Sigmoid colon (tissue), 7 donors: Measurements from ENCODE around the gene DIP2B. TPM values are rescaled to one million over a fixed set of nuclear protein-coding genes. Genes with fewer than 3 reads are reported as not detected.

Source experiments
- DNase-seq: peaks from one replicate; pipeline ENCODE4 v3.0.0-alpha.2; 2019
- H3K27ac ChIP-seq, 4 donors: fragments of 200-600 bp; sonication (generic); one replicate each; pipeline ENCODE4 v1.5.1; 2016 to 2019; ENCODE audit warnings: mild to moderate bottlenecking in 1 of 4
- H3K27me3 ChIP-seq, 3 donors: fragments of 200-600 bp; sonication (generic); one replicate each; pipeline ENCODE4 v1.5.1; 2019; ENCODE audit warnings: mild to moderate bottlenecking in 1 of 3
- H3K36me3 ChIP-seq, 4 donors: fragments of 200-600 bp; sonication (generic); one replicate each; pipeline ENCODE4 v1.5.1; 2016 to 2019
- H3K4me1 ChIP-seq, 4 donors: fragments of 200-600 bp; sonication (generic); one replicate each; pipeline ENCODE4 v1.5.1; 2017 to 2019
- H3K4me3 ChIP-seq, 4 donors: fragments of 200-600 bp; sonication (generic); one replicate each; pipeline ENCODE4 v1.5.1; 2017 to 2019; ENCODE audit warnings: mild to moderate bottlenecking in 2 of 4, moderate library complexity in 1 of 4
- H3K9me3 ChIP-seq, 4 donors: fragments of 200-600 bp in 3 of 4; sonication (generic) in 3 of 4; one replicate each; pipeline versions ENCODE4 v1.5.1 to v1.6.1; 2013 to 2019
- EP300 ChIP-seq, 4 donors: sonication (generic); formaldehyde crosslinking; IDR thresholded peaks; one replicate each; pipeline ENCODE4 v1.6.1; 2017; ENCODE audit warnings: antibody characterized with exemption in 4 of 4
- POLR2A ChIP-seq, 2 donors: fragments of 450-650 bp; IDR thresholded peaks; one replicate each; pipeline ENCODE4 v1.6.1; 2016; ENCODE audit warnings: antibody characterized with exemption in 2 of 2, mild to moderate bottlenecking in 2 of 2, moderate library complexity in 2 of 2
- POLR2AphosphoS5 ChIP-seq, 4 donors: sonication (generic); formaldehyde crosslinking; IDR thresholded peaks; one replicate each; pipeline ENCODE4 v1.6.1; 2017; ENCODE audit warnings: antibody characterized with exemption in 4 of 4
- WGBS, 2 donors: extraction: QIAGEN DNeasy Blood & Tissue Kit; methylation state at CpG; one replicate each; pipeline ENCODE4 v1.1.7; 2013; 5-methylcytosine and 5-hydroxymethylcytosine counted together
- intact Hi-C: fragments of 100-400 bp; cut with DNase I; formaldehyde crosslinking; loops from one replicate; pipeline ENCODE4 v1.15.1; 2023
- polyA plus RNA-seq, 3 donors: library from polyadenylated mRNA; stranded (reverse); fragments of 200-250 nt; gene quantifications; one replicate each; pipeline ENCODE4 v1.2.3, GENCODE V29; 2013
- total RNA-seq, 4 donors: library from RNA; depleted of rRNA; stranded (reverse); fragments of >200 nt; gene quantifications; one replicate each; pipeline ENCODE4 v1.1.0, GENCODE V29; 2016
- TF ChIP-seq, protein P1 (sequence below), 4 experiments: fragments of 450-650 bp in 3 of 4; fragments of 200-600 bp in 1 of 4; IDR thresholded peaks; one replicate each; pipeline ENCODE4 v1.5.1; 2016 to 2019; ENCODE audit warnings: antibody characterized with exemption in 4 of 4, mild to moderate bottlenecking in 3 of 4, moderate library complexity in 2 of 4
- donor health status: healthy with polysubstance abuse.
- donor health status: Bipolar disorder and iron deficiency.
- donor health status: healthy.

Gene DIP2B
- total RNA-seq (10 to 100 TPM; 16.4 to 28.0 (median 22.0) TPM), polyA plus RNA-seq (10 to 100 TPM in 1 of 3 donors, 1 to 10 TPM in 2; 7.2 to 13.1 (median 9.0) TPM)

DNA sequence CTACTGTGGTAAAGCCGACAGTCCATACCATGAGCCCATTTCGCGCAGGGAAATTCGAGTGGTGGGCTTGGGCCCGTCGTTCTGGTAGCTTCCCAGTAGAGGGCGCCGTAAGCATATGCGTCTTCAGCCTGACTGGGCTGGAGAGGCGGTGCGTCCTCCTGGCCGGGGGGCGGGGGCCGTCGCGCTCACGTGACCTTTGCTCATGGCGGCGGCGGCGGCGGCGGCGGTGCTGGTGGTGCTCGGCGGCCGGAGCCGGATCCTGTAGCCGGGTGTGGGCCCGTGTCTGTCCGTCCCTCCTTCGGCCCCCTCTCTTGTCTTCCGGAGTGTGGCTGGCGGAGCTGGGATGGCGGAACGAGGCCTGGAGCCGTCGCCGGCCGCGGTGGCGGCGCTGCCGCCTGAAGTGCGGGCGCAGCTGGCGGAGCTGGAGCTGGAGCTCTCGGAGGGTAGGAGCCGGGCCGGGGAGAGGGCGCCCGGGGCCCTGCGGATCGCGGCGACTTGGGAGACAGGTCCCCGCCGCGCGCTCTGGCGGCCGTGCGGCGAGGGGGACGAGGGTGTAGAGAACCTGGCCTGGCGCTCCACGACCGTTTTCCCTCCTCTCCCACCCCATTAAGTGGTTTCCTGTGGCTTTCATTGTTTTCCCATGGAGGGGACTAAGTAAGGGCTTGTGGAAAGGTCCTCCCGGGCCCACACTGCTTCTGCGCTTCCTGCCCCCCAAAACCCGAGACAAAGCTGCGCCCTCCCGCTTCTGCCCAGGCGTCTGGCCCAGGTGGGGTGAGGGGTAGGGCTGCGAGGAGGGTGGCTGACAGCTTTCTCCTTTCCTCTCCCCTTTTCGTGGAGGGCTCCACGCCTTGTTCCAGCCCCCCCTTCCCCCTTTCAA is at the start of gene DIP2B:
Gene DIP2B (plus strand): TSS at position 188 of the 877 bp plus-strand sequence. CDS start 156 bp downstream, at position 344.
- intact Hi-C loops: loop anchor here (1.0 to 10.0 kb wide), 4 partner anchors 70 to 230 kb away; no protein-coding TSS in a partner anchor
- WGBS, 2 donors: 1% methylated on average over 77 of the region's 77 CpGs
- H3K27me3 ChIP-seq: no peaks in the 10 kb centered on the region
- no peaks in the 10 kb centered on the region for H3K9me3 ChIP-seq
- H3K4me1 ChIP-seq: peaks cover 0 to 41% (median 32%) of the 10 kb centered on the region in 4 donors
- H3K27ac ChIP-seq: peak within 1 kb of the TSS; percentile 92 to 98 (median 97)
- peak within 1 kb of the TSS; percentile 69 to 93 (median 92) for H3K4me3 ChIP-seq
- peak in 3 of 4 donors; percentile 44 to 73 (median 72) for TF ChIP-seq POLR2AphosphoS5 (IDR thresholded peaks at IDR 0.05)
- TF ChIP-seq POLR2A (IDR thresholded peaks at IDR 0.05): no peak
- TF ChIP-seq, protein P1, sequence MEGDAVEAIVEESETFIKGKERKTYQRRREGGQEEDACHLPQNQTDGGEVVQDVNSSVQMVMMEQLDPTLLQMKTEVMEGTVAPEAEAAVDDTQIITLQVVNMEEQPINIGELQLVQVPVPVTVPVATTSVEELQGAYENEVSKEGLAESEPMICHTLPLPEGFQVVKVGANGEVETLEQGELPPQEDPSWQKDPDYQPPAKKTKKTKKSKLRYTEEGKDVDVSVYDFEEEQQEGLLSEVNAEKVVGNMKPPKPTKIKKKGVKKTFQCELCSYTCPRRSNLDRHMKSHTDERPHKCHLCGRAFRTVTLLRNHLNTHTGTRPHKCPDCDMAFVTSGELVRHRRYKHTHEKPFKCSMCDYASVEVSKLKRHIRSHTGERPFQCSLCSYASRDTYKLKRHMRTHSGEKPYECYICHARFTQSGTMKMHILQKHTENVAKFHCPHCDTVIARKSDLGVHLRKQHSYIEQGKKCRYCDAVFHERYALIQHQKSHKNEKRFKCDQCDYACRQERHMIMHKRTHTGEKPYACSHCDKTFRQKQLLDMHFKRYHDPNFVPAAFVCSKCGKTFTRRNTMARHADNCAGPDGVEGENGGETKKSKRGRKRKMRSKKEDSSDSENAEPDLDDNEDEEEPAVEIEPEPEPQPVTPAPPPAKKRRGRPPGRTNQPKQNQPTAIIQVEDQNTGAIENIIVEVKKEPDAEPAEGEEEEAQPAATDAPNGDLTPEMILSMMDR (IDR thresholded peaks at IDR 0.05): peak; percentile 72 to 97 (median 93)
- TF ChIP-seq EP300 (IDR thresholded peaks at IDR 0.05): no peak
- peak; percentile 98 for DNase-seq
- H3K36me3 ChIP-seq: no peaks in the 10 kb centered on the region

GRCh38 chr12:50458606-50459005 is 46.2 kb upstream of the DIP2B start:
- peaks cover 0 to 57% (median 8%) of the 10 kb centered on the region in 4 donors for H3K36me3 ChIP-seq
- no peaks in the 10 kb centered on the region for H3K9me3 ChIP-seq
- TF ChIP-seq, protein P1 (IDR thresholded peaks at IDR 0.05): no peak
- TF ChIP-seq POLR2A (IDR thresholded peaks at IDR 0.05): no peak
- H3K4me1 ChIP-seq: no peaks in the 10 kb centered on the region
- no peaks in the 10 kb centered on the region for H3K27me3 ChIP-seq
- H3K4me3 ChIP-seq: no peak overlapping the region
- DNase-seq: no peak
- intact Hi-C loops: no loop called here
- H3K27ac ChIP-seq: no peak overlapping the region

GRCh38 chr12:50467439-50467838 is 37.3 kb upstream of the DIP2B start:
- H3K27ac ChIP-seq: no peak overlapping the region
- TF ChIP-seq, protein P1 (IDR thresholded peaks at IDR 0.05): no peak
- TF ChIP-seq POLR2AphosphoS5 (IDR thresholded peaks at IDR 0.05) (no peak), EP300 (IDR thresholded peaks at IDR 0.05) (no peak), POLR2A (IDR thresholded peaks at IDR 0.05) (no peak)
- no peaks in the 10 kb centered on the region for H3K27me3 ChIP-seq
- intact Hi-C loops: no loop called here
- H3K4me1 ChIP-seq: no peaks in the 10 kb centered on the region
- peaks cover 7 to 94% (median 24%) of the 10 kb centered on the region in 4 donors for H3K36me3 ChIP-seq
- H3K9me3 ChIP-seq: no peaks in the 10 kb centered on the region
- H3K4me3 ChIP-seq: no peak overlapping the region
- WGBS, 2 donors: 95% methylated on average over 3 of the region's 3 CpGs
- no peak for DNase-seq

- no peak for DNase-seq
- no peaks in the 10 kb centered on the region for H3K4me1 ChIP-seq
- no peak overlapping the region for H3K4me3 ChIP-seq
- no peak for TF ChIP-seq EP300 (IDR thresholded peaks at IDR 0.05)
- TF ChIP-seq, protein P1 (IDR thresholded peaks at IDR 0.05): no peak
- TF ChIP-seq POLR2AphosphoS5 (IDR thresholded peaks at IDR 0.05): no peak
- TF ChIP-seq POLR2A (IDR thresholded peaks at IDR 0.05): no peak
- intact Hi-C loops: no loop called here
- no peak overlapping the region for H3K27ac ChIP-seq
- WGBS, 2 donors: 71 to 88% methylated on average over 1 of the region's 1 CpG
- no peaks in the 10 kb centered on the region for H3K9me3 ChIP-seq
- no peaks in the 10 kb centered on the region for H3K27me3 ChIP-seq
- peaks cover 14 to 67% (median 29%) of the 10 kb centered on the region in 4 donors for H3K36me3 ChIP-seq
Measured at GRCh38 chr12:50477241-50477832, 27.4 kb upstream of the DIP2B start.
